Stimulated activated CD8-positive, alpha-beta memory T cell treated with anti-CD3 and anti-CD28 coated beads, Interleukin-15, amount 100 ng/mL, for 48 hours (primary cell): ENCODE measurements around the gene CD244.
"Not testable (repeated sequence)": the region's sequence is repeated elsewhere in the genome, so short reads cannot be mapped to it uniquely, and the experiment has no call there.

ENCODE experiments used
- DNase-seq, 2 donors: peaks; one replicate each; pipeline ENCODE4 v3.0.0-alpha.2; 2020; ENCODE audit warnings: low read depth in 2 of 2

The CD244 gene

GRCh38 chr1:160879056-160879455 is 16.4 kb upstream of the CD244 start:
- DNase-seq, result no peak

DNA sequence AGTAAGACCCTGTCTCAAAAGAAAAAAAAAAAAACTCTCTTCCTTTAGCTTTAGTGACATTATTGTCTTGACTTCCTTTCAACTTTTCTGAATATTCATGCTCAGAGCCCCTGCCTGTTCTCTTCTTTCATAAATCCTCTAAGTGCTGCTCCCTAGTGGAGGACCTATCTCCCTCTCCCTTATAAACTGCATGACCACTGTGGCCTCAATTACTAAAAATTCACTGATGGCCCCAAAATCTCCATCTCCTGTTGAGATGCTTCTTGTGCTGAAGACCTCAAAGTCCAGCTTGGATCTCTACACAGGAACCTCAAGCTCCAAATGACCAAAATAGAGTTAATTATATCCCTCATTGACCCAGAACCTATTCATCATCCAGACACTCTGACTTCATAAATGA is 14.5 kb upstream of the CD244 start:
- DNase-seq, result no peak

DNA sequence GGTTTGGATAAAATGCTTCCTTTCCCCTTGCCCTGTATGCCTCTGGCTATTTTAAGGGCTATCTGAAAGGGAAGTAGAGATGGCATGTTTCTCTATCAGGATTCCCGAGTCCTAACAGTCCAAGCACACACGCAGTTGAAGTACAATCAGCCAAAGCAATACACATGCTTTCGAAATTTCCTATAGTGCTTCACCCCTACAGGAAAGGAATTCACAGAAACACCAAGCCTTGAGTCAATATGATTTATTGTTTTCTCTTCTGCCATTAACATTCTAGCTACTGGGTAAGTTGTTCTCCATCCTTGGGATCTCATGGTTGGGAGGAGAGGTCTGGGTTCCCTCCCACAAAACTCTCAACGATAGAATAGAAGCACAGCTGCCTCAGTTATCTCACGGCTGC is 13.6 kb upstream of the CD244 start:
- DNase-seq, result no peak

DNA sequence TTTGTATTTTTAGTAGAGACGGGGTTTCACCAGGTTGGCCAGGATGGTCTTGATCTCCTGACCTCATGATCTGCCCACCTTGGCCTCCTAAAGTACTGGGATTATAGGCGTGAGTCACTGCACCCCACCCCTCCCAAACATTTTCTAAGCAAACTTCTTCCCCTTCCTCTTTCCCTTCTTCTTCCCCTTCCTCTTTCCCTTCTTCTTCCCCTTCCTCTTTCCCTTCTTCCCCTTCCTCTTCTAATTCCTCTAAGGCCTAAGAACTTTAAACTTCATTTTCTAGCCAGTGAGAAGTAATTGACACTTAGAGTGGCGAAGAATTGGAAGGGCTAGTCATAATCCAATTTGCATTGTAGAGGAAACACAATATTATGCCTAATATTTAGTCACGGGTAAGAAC is 12.9 kb upstream of the CD244 start:
- DNase-seq, result not testable (repeated sequence)

GRCh38 chr1:160874935-160875334 is 12.2 kb upstream of the CD244 start:
- no peak for DNase-seq

- DNase-seq, result no peak
Measured at GRCh38 chr1:160868141-160868540, 5.5 kb upstream of the CD244 start.

DNA sequence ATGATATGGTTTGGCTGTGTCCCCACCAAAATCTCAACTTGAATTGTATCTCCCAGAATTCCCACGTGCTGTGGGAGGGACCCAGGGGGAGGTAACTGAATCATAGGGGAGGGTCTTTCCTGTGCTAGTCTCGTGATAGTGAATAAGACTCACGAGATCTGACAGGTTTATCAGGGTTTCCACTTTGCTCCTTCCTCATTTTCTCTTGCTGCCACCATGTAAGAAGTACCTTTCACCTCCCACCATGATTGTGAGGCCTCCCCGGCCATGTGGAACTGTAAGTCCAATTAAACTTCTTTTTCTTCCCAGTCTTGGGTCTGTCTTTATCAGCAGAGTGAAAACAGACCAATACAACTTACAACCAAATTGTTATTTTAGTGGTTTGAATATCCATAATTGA is 5.0 kb upstream of the CD244 start:
- DNase-seq, result not testable (repeated sequence)

DNA sequence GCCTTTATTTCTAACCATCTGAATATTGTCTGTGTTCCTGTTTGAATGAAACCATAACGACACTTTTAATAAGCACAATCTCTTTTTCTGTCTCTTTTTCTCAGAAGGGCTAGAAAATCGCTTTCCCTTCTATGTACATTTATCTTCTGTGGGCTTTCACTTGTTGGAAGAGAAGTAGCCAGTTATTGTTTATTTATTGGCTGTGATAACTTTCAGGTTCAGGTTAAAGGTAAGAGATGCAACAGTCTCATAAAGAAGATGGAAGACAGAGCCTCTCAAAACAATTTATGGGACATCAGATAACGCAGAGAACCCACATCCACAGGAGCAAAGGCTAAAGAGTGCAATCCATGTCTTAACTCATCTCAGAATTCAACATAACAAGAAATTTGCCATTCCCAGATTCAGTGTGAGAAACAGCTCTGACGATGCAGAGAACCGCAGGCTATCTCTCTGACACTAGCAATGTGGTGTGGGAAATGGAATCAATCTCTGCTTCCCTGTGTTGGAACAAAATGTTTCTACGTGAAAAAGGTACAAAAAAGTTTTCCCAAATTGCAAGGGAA is 4.1 kb upstream of the CD244 start:
- DNase-seq, result no peak

DNA sequence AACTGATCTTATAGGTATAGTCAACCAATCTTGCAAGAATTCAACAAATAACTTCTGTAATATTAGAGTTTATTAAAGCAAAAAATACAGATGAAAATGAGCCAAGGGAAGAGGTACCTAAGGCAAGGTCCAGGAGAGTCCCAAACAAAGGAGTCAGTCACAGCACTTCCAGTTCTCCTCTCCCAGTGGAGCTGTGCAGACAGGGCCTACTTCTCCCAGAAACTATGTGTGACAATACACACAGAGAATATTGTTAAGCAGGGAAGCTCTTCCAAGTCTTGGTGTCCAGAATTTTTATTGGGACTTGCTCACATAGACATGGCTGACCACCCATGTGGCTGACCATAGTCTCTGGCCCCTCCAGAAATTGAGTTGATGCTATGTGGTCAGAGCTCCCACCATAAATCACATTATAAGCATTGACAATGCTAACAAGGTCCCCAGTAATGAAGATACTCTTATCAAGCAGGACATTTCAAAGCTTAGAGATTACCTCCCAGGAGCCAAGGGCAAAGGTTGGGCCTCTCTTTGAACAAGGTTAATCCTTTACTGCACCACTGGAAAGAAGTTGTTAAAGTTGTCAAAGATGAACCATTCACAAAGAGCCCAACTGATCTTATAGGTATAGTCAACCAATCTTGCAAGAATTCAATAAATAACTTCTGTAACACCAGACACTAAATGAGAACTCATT is 3.5 kb upstream of the CD244 start:
- DNase-seq, result no peak

DNA sequence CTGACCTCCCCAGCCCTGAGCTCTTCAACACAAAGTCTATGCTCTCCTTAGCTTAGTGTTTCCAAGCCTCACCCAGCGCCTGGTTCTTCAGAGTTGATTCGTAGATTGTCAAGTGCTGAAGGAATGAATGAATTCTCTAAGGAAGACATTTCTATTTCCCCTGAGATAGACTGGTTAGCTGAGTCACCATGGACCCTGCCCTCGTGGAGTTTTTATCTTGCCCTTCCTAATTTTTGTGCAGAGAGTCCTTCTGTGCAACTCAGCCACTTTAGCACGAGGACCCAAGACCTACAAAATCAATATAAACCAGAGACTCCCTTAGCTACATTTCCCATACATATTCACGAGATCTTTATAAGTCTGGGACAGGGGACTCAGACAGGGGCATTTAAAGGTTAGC is 2.6 kb upstream of the CD244 start:
- DNase-seq, result no peak

DNA sequence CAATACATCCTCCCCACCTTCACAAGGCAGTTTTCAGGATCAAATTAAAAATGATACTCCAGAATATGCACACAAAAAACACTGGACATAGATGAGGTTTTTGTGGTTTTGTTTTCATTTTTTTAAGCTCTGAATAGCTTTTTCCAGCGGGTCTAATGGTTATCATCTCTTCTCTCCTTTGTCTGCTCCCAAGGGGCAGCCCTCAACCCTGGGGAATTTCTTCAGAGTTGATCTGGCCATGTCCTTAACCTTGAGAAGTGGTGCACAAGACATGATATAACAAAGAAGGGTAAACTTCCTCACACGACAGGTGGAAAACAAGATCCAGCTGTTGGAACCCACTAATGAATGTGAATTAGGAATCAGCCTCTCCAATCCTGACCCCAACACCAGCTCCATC is 1.5 kb upstream of the CD244 start:
- no peak for DNase-seq

- no peak for DNase-seq
Measured at GRCh38 chr1:160863774-160864131, 1.1 kb upstream of the CD244 start.

- no peak for DNase-seq
Measured at GRCh38 chr1:160863061-160863773, 530 bp upstream of the CD244 start.

- DNase-seq, result no peak
Measured at GRCh38 chr1:160860840-160861505, 1.7 kb downstream of the CD244 start.

- no peak for DNase-seq
Measured at GRCh38 chr1:160859166-160859565, 3.5 kb downstream of the CD244 start.

DNA sequence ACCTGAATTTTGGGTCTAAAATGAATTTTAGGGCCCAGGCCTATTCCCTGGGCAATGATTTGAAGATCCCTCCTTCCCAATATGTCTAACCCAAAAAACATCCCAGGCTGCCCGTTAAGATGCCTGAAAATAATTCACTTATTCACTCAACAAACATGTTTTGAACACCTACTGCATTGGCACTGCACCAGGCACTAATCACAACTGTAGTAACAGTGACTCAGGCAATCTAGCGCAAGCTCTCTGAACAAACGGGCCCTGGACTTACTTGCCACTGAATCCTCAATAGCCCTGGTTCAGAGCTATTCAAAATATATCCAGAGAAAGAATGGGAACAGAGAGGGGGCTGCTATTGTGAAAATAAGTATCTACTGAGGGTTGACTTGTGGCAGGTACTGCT is 4.2 kb downstream of the CD244 start:
- no peak for DNase-seq

DNA sequence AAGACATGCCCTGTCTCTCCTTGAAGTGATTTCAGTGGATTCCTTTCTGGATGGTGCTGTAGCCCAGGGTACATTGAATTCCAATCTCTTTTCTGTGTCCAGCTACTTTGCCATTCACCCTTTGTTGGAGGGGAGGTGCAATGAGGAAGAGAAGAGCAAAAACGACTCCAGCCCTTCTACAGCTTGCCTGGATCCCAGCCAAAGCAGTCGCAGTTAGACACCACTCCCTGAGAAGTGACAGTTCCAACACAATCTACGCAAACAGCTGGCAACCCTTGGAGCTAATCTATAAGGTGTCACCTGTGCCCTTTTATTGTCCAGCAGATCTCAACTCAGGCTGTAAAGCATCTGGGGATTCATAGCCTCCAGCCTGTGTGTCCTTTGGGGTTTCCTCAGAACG is 4.6 kb downstream of the CD244 start:
- DNase-seq, result no peak

DNA sequence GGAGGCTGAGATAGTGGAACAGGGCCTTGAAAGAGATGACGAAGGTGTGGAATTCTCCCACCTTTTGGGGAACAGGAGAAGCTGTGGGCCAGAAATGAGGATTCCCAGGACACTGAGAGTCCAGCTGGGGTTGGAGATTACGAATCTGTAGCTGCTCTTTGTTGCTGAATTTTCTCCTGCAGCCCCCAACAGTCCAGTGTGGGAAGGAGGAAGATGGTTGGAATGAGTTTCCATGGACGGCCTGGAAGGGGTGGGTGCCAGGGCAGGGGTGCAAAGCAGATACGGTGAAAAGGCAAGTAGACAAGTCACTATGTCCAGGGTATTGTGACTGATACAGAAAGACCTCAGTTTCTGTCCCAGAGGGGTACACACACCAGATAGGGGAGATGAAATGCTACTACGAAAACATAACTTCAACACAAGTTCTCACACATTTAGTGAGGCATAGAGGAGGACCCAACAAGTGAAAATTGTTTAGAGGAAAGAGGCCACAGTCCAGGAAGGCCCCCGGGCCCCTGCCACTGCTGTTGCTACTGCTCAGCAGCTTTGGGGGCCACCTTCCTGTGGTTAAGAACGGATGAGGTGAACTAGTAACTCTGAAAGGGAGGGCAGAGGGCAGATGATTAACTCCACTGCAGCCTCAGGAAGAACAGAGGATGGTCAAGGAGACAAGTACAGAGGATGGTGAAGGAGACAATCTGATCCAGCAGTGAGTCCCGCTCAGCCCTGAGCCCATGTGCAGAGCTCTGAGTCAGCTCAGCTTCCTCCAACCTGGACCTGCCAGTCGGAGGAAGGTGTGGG is 7.3 kb downstream of the CD244 start:
- peak in 1 of 2 donors; percentile 20 for DNase-seq

- DNase-seq, result no peak
Measured at GRCh38 chr1:160853754-160854153, 8.9 kb downstream of the CD244 start.

GRCh38 chr1:160853014-160853413 is 9.7 kb downstream of the CD244 start:
- DNase-seq, result no peak

- no peak for DNase-seq
Measured at GRCh38 chr1:160850993-160851392, 11.7 kb downstream of the CD244 start.

DNA sequence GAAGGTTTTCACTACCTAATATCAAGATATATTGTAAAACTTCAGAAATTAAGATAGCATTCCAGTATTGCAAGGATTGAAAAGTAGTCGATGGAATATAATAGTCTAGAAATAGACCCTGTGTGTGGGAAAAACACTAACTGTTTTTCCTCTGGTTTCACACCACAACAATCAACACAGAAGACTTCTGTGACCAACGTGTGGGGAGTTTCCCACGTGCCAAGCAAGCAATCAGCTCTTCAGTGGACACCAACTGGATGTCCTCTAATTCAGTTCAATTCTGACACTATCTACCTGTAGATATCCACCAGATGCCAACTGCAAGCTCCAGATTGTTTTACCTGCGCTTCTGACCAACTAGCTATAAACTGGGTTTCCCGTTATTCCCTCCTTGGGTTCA is 12.1 kb downstream of the CD244 start:
- DNase-seq, result no peak
